ENCODE data around the gene TECPR2. TPM values are rescaled to one million over a fixed set of nuclear protein-coding genes. Genes with fewer than 3 reads are reported as not detected.
"Not testable (repeated sequence)": the region's sequence is repeated elsewhere in the genome, so short reads cannot be mapped to it uniquely, and the experiment has no call there.

TECPR2 gene
- total and polyA plus RNA-seq, 8 donors: 3.3 to 18.2 (median 10.5) TPM

DNA sequence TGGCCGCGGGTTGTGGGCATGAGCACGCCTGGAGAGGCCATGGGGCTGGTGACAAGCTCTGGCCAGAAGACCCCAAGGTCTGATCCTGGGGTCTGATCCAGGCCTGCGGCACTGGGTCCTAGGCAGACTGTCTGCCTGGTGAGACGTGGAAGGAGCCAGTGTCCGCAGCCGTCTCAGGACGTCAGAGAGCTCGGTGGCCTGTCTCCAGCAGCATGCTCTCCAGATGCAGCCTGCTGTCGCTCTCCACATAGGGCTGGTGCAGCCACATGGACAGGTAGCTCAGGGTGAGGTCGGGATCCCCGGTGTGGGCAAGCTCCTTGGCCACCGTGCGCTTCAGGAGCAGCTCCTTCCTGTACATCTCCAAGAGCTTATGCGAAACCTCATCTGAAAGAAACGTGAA is 14.4 kb upstream of the TECPR2 start:
- FAIRE-seq (no peak), ATAC-seq (no peak), DNase-seq (no peak)
- TF ChIP-seq, protein P1, sequence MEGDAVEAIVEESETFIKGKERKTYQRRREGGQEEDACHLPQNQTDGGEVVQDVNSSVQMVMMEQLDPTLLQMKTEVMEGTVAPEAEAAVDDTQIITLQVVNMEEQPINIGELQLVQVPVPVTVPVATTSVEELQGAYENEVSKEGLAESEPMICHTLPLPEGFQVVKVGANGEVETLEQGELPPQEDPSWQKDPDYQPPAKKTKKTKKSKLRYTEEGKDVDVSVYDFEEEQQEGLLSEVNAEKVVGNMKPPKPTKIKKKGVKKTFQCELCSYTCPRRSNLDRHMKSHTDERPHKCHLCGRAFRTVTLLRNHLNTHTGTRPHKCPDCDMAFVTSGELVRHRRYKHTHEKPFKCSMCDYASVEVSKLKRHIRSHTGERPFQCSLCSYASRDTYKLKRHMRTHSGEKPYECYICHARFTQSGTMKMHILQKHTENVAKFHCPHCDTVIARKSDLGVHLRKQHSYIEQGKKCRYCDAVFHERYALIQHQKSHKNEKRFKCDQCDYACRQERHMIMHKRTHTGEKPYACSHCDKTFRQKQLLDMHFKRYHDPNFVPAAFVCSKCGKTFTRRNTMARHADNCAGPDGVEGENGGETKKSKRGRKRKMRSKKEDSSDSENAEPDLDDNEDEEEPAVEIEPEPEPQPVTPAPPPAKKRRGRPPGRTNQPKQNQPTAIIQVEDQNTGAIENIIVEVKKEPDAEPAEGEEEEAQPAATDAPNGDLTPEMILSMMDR (IDR thresholded peaks at IDR 0.05): no peak
- 90 to 94% methylated on average over 16 of the region's 16 CpGs for WGBS, 2 donors
- Histone ChIP-seq H3K27ac (no peak overlapping the region), H3K9me3 (no peaks in the 10 kb centered on the region), H3K4me3 (no peak overlapping the region), H3K36me3 (peaks cover 0 to 34% (median 13%) of the 10 kb centered on the region in 3 donors), H3K27me3 (no peaks in the 10 kb centered on the region), H3K4me1 (no peaks in the 10 kb centered on the region)
- intact Hi-C loops (cut with DNase I): no loop called here

DNA sequence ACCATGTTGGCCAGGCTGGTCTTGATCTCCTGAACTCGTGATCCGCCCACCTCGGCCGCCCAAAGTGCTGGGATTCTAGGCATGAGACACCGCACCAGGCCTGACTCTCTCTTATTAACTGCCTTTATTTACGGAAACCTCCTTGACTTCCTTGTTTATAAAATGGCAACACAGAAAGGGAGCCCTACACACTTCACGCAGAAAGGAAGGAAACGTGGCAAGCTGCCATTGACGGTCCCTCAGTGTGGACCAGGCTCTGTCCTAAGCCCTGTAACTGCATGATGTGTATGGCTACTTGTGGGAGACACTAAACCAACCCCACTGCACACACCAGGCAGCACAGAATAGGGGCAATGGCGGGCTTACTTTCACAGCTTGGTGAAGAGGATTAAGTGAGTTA is 11.7 kb upstream of the TECPR2 start:
- 93 to 94% methylated on average over 10 of the region's 10 CpGs for WGBS, 2 donors
- no peak for ATAC-seq
- H3K27ac ChIP-seq: no peak overlapping the region

DNA sequence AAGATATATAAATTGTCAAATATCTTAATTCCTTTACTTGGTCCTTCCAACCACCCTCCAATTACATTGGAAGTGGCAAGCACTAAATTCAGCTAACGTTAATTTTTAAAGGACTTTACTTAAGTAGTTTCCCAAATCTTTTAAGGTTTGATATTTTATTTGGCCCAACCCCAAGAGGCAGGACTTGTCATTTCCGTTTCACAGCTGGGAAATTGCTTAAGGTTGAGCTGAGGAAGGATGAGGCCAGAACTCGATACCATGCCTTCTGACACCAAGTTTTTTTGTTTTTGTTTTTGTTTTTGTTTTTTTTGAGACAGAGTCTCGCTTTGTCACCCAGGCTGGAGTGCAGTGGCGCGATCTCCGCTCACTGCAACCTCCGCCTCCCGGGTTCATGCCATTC is 11.1 kb upstream of the TECPR2 start:
- FAIRE-seq; H3K9me3 ChIP-seq; H3K4me1 ChIP-seq; H3K27me3 ChIP-seq; intact Hi-C loops (cut with DNase I); DNase-seq; H3K27ac ChIP-seq; H3K4me3 ChIP-seq; ATAC-seq: not testable (repeated sequence)
- peaks cover 0 to 53% (median 11%) of the 10 kb centered on the region in 3 donors for H3K36me3 ChIP-seq
- WGBS, 2 donors: 84 to 85% methylated on average over 7 to 9 of the region's 9 CpGs

More for the DNA sequence above, 11.7 kb upstream of the TECPR2 start:
- H3K4me3 ChIP-seq: no peak overlapping the region
- H3K36me3 ChIP-seq: peaks cover 0 to 56% (median 7%) of the 10 kb centered on the region in 3 donors
- intact Hi-C loops (cut with DNase I): no loop called here
- no peaks in the 10 kb centered on the region for H3K9me3 ChIP-seq
- DNase-seq (no peak), FAIRE-seq (no peak)
- TF ChIP-seq, protein P1 (IDR thresholded peaks at IDR 0.05): no peak
- H3K27me3 ChIP-seq: no peaks in the 10 kb centered on the region
- H3K4me1 ChIP-seq: no peaks in the 10 kb centered on the region

DNA sequence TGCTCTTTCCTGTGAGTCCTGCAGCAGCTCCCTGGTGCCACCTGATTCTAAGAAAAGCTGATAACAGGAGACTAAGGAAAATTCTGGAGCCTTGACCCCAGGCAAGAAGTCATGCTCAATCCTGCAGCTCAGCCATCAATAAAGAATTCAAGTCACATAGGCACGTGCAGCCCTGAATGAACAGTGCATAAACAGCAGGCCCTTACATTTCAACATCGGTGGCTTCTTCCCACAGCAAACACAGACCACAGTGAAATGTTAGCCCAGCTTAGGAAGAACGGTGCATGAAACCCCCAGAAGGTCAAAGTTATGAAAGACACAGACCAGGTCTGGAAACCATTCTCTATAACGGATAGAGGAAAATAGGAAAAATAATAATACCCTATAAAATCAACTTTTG is 10.5 kb upstream of the TECPR2 start:
- Histone ChIP-seq H3K27me3 (no peaks in the 10 kb centered on the region), H3K4me1 (no peaks in the 10 kb centered on the region), H3K4me3 (no peak overlapping the region), H3K9me3 (no peaks in the 10 kb centered on the region), H3K36me3 (peaks cover 0 to 46% (median 11%) of the 10 kb centered on the region in 3 donors), H3K27ac (no peak overlapping the region)
- 93 to 94% methylated on average over 4 of the region's 4 CpGs for WGBS, 2 donors
- no peak for FAIRE-seq
- no peak for ATAC-seq
- no peak for DNase-seq
- TF ChIP-seq, protein P1 (IDR thresholded peaks at IDR 0.05): no peak
- intact Hi-C loops (cut with DNase I): no loop called here

DNA sequence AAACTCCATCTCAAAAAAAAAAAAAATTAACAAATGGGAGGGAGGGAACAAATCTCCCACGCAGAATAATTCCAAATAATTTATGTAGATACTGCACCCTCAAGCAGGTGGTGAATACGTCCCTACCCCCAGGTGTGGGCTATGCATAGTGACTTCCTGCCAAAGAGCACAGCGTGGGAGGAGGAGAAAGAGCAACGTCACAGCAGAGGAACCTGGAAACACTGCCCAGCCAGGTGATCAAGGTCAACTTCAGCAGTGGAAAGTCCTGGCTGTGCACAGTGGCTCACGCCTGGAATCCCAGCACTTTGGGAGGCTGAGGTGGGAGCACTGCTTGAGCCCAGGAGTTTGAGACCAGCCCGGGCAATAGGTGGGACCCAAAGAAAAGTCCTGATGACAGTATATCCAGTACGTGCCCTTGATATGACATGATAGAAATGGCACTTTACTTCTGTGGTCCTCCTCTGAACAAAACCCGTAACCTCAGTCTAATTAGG is 9.6 kb upstream of the TECPR2 start:
- FAIRE-seq: no peak
- intact Hi-C loops (cut with DNase I): no loop called here
- peak in 4 of 6 donors; percentile 49 to 60 (median 56) for DNase-seq

More for the DNA sequence above, 9.6 kb upstream of the TECPR2 start:
- Histone ChIP-seq H3K27ac (no peak overlapping the region), H3K9me3 (no peaks in the 10 kb centered on the region), H3K4me3 (no peak overlapping the region), H3K36me3 (peaks cover 0 to 47% (median 17%) of the 10 kb centered on the region in 3 donors), H3K4me1 (no peaks in the 10 kb centered on the region), H3K27me3 (no peaks in the 10 kb centered on the region)
- TF ChIP-seq, protein P1 (IDR thresholded peaks at IDR 0.05): no peak
- peak; percentile 85 to 98 (median 94) for ATAC-seq
- WGBS, 2 donors: 49 to 51% methylated on average over 8 of the region's 8 CpGs

Measured in pancreas (tissue), 10 donors.